OCI-LY7 (cell line): ENCODE measurements around the gene ZDHHC4. TPM values are rescaled to one million over a fixed set of nuclear protein-coding genes. Genes with fewer than 3 reads are reported as not detected.
"Not testable (repeated sequence)": the region's sequence is repeated elsewhere in the genome, so short reads cannot be mapped to it uniquely, and the experiment has no call there.

Experiments
- BruUV-seq: library from RNA; stranded (reverse); fragments of 400-500 nt; replicated peaks from 2 replicates; lab custom pipeline; 2021; lab: Mats Ljungman, UMichigan
- CTCF ChIA-PET: fragments of 300-600 bp; sonication (Branson Sonifier 250); formaldehyde crosslinking; loops from one replicate; lab custom pipeline; 2022; ENCODE audit warnings: antibody characterized with exemption; ENCODE audit not compliant: unreplicated experiment; lab: Charles Lee
- POLR2A ChIA-PET: fragments of 300-600 bp; sonication (Branson Sonifier 250); formaldehyde crosslinking; loops from one replicate; lab custom pipeline; 2022; ENCODE audit warnings: antibody characterized with exemption; lab: Charles Lee
- DNase-seq: peaks from one replicate; pipeline ENCODE4 v3.0.0-alpha.2; 2015; ENCODE audit warnings: low spot score
- H2AFZ ChIP-seq: fragments of 200-600 bp; sonication (generic), shearing (Covaris generic); 2 replicates; pipeline ENCODE4 v1.6.1; 2014; ENCODE audit warnings: mild to moderate bottlenecking, antibody characterized with exemption, low read length, moderate library complexity
- H3K27ac ChIP-seq: fragments of 200-600 bp; sonication (generic); 2 replicates; pipeline ENCODE4 v1.5.1; 2014; ENCODE audit warnings: mixed run types, low read depth, mild to moderate bottlenecking, moderate library complexity, low read length, inconsistent platforms; ENCODE audit not compliant: poor library complexity, severe bottlenecking
- H3K36me3 ChIP-seq: fragments of 200-600 bp; sonication (generic); 2 replicates; pipeline ENCODE4 v1.6.1; 2014; ENCODE audit warnings: mild to moderate bottlenecking, antibody characterized with exemption, low read length, moderate library complexity, mixed read lengths; ENCODE audit not compliant: insufficient read depth
- H3K4me1 ChIP-seq: fragments of 200-600 bp; sonication (generic); 2 replicates; pipeline ENCODE4 v1.5.1; 2014; ENCODE audit warnings: mild to moderate bottlenecking, low read length; ENCODE audit not compliant: insufficient read depth, poor library complexity, severe bottlenecking
- H3K4me2 ChIP-seq: fragments of 200-600 bp; sonication (generic); 2 replicates; pipeline ENCODE4 v1.6.1; 2014; ENCODE audit warnings: mild to moderate bottlenecking, low read length
- H3K4me3 ChIP-seq: fragments of 200-600 bp; sonication (generic); 2 replicates; pipeline ENCODE4 v1.5.1; 2014; ENCODE audit warnings: mild to moderate bottlenecking, low read depth, low read length; ENCODE audit not compliant: poor library complexity, severe bottlenecking
- H3K79me2 ChIP-seq: fragments of 200-600 bp; sonication (generic); 2 replicates; pipeline ENCODE4 v1.6.1; 2016; ENCODE audit warnings: low read depth, mild to moderate bottlenecking, low read length, moderate library complexity, mixed read lengths; ENCODE audit not compliant: insufficient read depth
- H3K9me2 ChIP-seq: fragments of 200-600 bp; sonication (generic); 2 replicates; pipeline ENCODE4 v1.6.1; 2016; ENCODE audit warnings: mild to moderate bottlenecking, low read length, mixed read lengths; ENCODE audit not compliant: insufficient read depth
- H3K9me3 ChIP-seq: fragments of 200-600 bp; sonication (generic); 2 replicates; pipeline ENCODE4 v1.6.1; 2014; ENCODE audit warnings: mild to moderate bottlenecking, mixed run types, low read length, mixed read lengths
- H4K20me1 ChIP-seq: fragments of 200-600 bp; sonication (generic); 2 replicates; pipeline ENCODE4 v1.6.1; 2014; ENCODE audit warnings: mild to moderate bottlenecking, antibody characterized with exemption, low read length, moderate library complexity, mixed read lengths; ENCODE audit not compliant: insufficient read depth
- CTCF ChIP-seq: fragments of 200-600 bp; sonication (generic); conservative IDR thresholded peaks from 2 replicates; pipeline ENCODE4 v1.5.1; 2014; ENCODE audit warnings: mild to moderate bottlenecking, antibody characterized with exemption, low read length, moderate library complexity, mixed read lengths
- EZH2phosphoT487 ChIP-seq: fragments of 200-600 bp; sonication (generic); IDR thresholded peaks from 2 replicates; pipeline ENCODE4 v1.6.1; 2018; ENCODE audit warnings: low read depth, borderline replicate concordance, mild to moderate bottlenecking, mixed run types, antibody characterized with exemption, low read length, moderate library complexity, mixed read lengths
- intact Hi-C: fragments of 100-400 bp; cut with micrococcal nuclease; formaldehyde crosslinking; loops from one replicate; pipeline ENCODE4 v1.10.0; 2022; ENCODE audit not compliant: unreplicated experiment
- total RNA-seq, 2 experiments: library from RNA; depleted of rRNA in 1 of 2; stranded (reverse); fragments of >200 nt in 1 of 2; shearing (Covaris generic) in 1 of 2; gene quantifications; 2 replicates each; pipeline ENCODE4 v1.2.3, GENCODE V29; 2014 to 2022

Gene ZDHHC4
- total RNA-seq, 2 experiments from 2014 or later: 76.4 to 92.7 TPM

- BruUV-seq: no TSS peak
Observed at GRCh38 chr7:6630007-6630849, 53.0 kb downstream of the ZDHHC4 start.

GRCh38 chr7:6631605-6632004 lies 54.4 kb downstream of the ZDHHC4 start:
- no peaks in the 10 kb centered on the region for H3K36me3 ChIP-seq
- POLR2A ChIA-PET: interaction anchor here (1.4 kb wide), 1 partner anchor 15 kb away, joined by 4 read pairs; no protein-coding TSS in a partner anchor
- no peak overlapping the region for H3K27ac ChIP-seq
- H4K20me1 ChIP-seq: no peaks in the 10 kb centered on the region
- no peak overlapping the region for H3K4me3 ChIP-seq
- BruUV-seq: no TSS peak
- no peak overlapping the region for H2AFZ ChIP-seq
- H3K9me3 ChIP-seq: 0 out of 2 replicates have a peak, but pooled peaks cover 5% of the 10 kb centered on the region
- no peaks in the 10 kb centered on the region for H3K9me2 ChIP-seq
- H3K4me1 ChIP-seq: peaks cover 2% of the 10 kb centered on the region
- CTCF ChIA-PET: no interaction called here
- no peak for DNase-seq
- intact Hi-C loops: no loop called here
- no peak for TF ChIP-seq CTCF
- TF ChIP-seq EZH2phosphoT487: no peak
- no peaks in the 10 kb centered on the region for H3K79me2 ChIP-seq
- no peak overlapping the region for H3K4me2 ChIP-seq

More at GRCh38 chr7:6630007-6630849, 53.0 kb downstream of the ZDHHC4 start:
- Histone ChIP-seq H3K4me3 (no peak overlapping the region), H3K79me2 (no peaks in the 10 kb centered on the region), H4K20me1 (no peaks in the 10 kb centered on the region), H3K9me2 (no peaks in the 10 kb centered on the region), H3K4me2 (no peak overlapping the region), H3K27ac (no peak overlapping the region), H3K9me3 (0 out of 2 replicates have a peak, but pooled peaks cover 2% of the 10 kb centered on the region), H3K36me3 (no peaks in the 10 kb centered on the region), H2AFZ (no peak overlapping the region), H3K4me1 (no peaks in the 10 kb centered on the region)
- TF ChIP-seq CTCF (no peak), EZH2phosphoT487 (no peak)
- intact Hi-C loops: no loop called here
- no peak for DNase-seq
- CTCF ChIA-PET: no interaction called here
- POLR2A ChIA-PET: interaction anchor here (0.8 to 1.0 kb wide), 2 partner anchors 10 to 99 kb away, joined by 3 read pairs; no protein-coding TSS in a partner anchor

- POLR2A ChIA-PET: interaction anchor here (0.6 to 1.8 kb wide), 4 partner anchors 12 to 72 kb away, joined by 3 to 4 read pairs (median 4); partner anchors contain the start of gene ZDHHC4
- CTCF ChIA-PET: no interaction called here
- no peak overlapping the region for H3K27ac ChIP-seq
- peaks cover 12% of the 10 kb centered on the region for H3K4me1 ChIP-seq
- H3K79me2 ChIP-seq: peaks cover 13% of the 10 kb centered on the region
- 0 out of 2 replicates have a peak, but pooled peaks cover 5% of the 10 kb centered on the region for H3K9me3 ChIP-seq
- H3K36me3 ChIP-seq: peaks cover 3% of the 10 kb centered on the region; the same call in 1 of the 2 replicates
- no peak overlapping the region for H3K4me2 ChIP-seq
- no TSS peak for BruUV-seq
- intact Hi-C loops: no loop called here
- DNase-seq: no peak
- H3K9me2 ChIP-seq: no peaks in the 10 kb centered on the region
- no peaks in the 10 kb centered on the region for H4K20me1 ChIP-seq
- no peak overlapping the region for H2AFZ ChIP-seq
- no peak overlapping the region for H3K4me3 ChIP-seq
- TF ChIP-seq CTCF: no peak
- TF ChIP-seq EZH2phosphoT487: no peak
Observed at GRCh38 chr7:6634021-6634420, 56.8 kb downstream of the ZDHHC4 start.

- H3K27ac ChIP-seq, H3K9me3 ChIP-seq, CTCF ChIA-PET, H3K9me2 ChIP-seq, intact Hi-C loops, H3K4me3 ChIP-seq, H3K4me2 ChIP-seq, H4K20me1 ChIP-seq, H2AFZ ChIP-seq, BruUV-seq, DNase-seq: not testable (repeated sequence)
- Histone ChIP-seq H3K79me2 (peaks cover 17% of the 10 kb centered on the region), H3K36me3 (peaks cover 12% of the 10 kb centered on the region), H3K4me1 (peaks cover 12% of the 10 kb centered on the region)
- POLR2A ChIA-PET: interaction anchor here (1.6 kb wide), 1 partner anchor 14 kb away, joined by 4 read pairs; no protein-coding TSS in a partner anchor
Observed at GRCh38 chr7:6634971-6635370, 57.7 kb downstream of the ZDHHC4 start.
